ENCODE measurements around the gene ZNF853. TPM values are rescaled to one million over a fixed set of nuclear protein-coding genes. Genes with fewer than 3 reads are reported as not detected.
"Not testable (repeated sequence)": the region's sequence is repeated elsewhere in the genome, so short reads cannot be mapped to it uniquely, and the experiment has no call there.

Gene ZNF853
- total RNA-seq, 1 experiment from 2014 or later = 1.4 TPM

- H3K9me3 ChIP-seq (ENCODE audit: control insufficient read depth, insufficient read depth, low read depth, low read length) = no peaks in the 10 kb centered on the region
- CTCF ChIA-PET = no interaction called here
- intact Hi-C loops (cut with micrococcal nuclease; ENCODE audit: unreplicated experiment) = no loop called here
- H3K4me3 ChIP-seq (ENCODE audit: low read depth in 2 of 2, low read length in 2 of 2) = no peak overlapping the region
- in situ Hi-C loops (cut with HindIII; ENCODE audit: low pct_unique_long_range_greater_than_20kb, low sequenced_read_pairs) = loop anchor here (5.0 kb wide), 1 partner anchor 58 kb away; no protein-coding TSS in a partner anchor
- TF ChIP-seq TCF7L2 (IDR thresholded peaks at IDR 0.05; ENCODE audit: low read depth, low read length) (no peak), REST (IDR thresholded peaks at IDR 0.05; ENCODE audit: insufficient read depth in 1 of 2, low read depth in 2 of 2, low read length in 1 of 2) (no peak), SIN3A (IDR thresholded peaks at IDR 0.05; ENCODE audit: borderline replicate concordance, insufficient read depth, low read depth, low read length) (no peak), POLR2AphosphoS5 (IDR thresholded peaks at IDR 0.05; ENCODE audit: low read depth, low read length) (no peak)
- TF ChIP-seq, protein P1, sequence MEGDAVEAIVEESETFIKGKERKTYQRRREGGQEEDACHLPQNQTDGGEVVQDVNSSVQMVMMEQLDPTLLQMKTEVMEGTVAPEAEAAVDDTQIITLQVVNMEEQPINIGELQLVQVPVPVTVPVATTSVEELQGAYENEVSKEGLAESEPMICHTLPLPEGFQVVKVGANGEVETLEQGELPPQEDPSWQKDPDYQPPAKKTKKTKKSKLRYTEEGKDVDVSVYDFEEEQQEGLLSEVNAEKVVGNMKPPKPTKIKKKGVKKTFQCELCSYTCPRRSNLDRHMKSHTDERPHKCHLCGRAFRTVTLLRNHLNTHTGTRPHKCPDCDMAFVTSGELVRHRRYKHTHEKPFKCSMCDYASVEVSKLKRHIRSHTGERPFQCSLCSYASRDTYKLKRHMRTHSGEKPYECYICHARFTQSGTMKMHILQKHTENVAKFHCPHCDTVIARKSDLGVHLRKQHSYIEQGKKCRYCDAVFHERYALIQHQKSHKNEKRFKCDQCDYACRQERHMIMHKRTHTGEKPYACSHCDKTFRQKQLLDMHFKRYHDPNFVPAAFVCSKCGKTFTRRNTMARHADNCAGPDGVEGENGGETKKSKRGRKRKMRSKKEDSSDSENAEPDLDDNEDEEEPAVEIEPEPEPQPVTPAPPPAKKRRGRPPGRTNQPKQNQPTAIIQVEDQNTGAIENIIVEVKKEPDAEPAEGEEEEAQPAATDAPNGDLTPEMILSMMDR (IDR thresholded peaks at IDR 0.05) = no peak
- peaks cover 15% of the 10 kb centered on the region for H3K4me1 ChIP-seq (ENCODE audit: control insufficient read depth, insufficient read depth, low read length)
- POLR2A ChIA-PET = interaction anchor here (0.6 kb wide), 1 partner anchor 1493 kb away, joined by 5 read pairs; no protein-coding TSS in a partner anchor
- no peaks in the 10 kb centered on the region for H3K27me3 ChIP-seq (ENCODE audit: control insufficient read depth, insufficient read depth, low read length)
- no peak overlapping the region for H3K27ac ChIP-seq (ENCODE audit: low read length)
- no TSS peak for BruUV-seq (replicated peaks)
- DNase-seq (ENCODE audit: low read depth, low spot score) = no peak
- ATAC-seq = no peak
- H3K36me3 ChIP-seq (ENCODE audit: control insufficient read depth, insufficient read depth, low read length) = no peaks in the 10 kb centered on the region
Measured at GRCh38 chr7:6634021-6634420, 18.6 kb downstream of the ZNF853 start.

- in situ Hi-C loops (cut with HindIII; ENCODE audit: low pct_unique_long_range_greater_than_20kb, low sequenced_read_pairs) = loop anchor here (5.0 kb wide), 1 partner anchor 57 kb away; no protein-coding TSS in a partner anchor
- DNase-seq (ENCODE audit: low read depth, low spot score); ATAC-seq; H3K36me3 ChIP-seq (ENCODE audit: control insufficient read depth, insufficient read depth, low read length); CTCF ChIA-PET; BruUV-seq (replicated peaks); H3K27me3 ChIP-seq (ENCODE audit: control insufficient read depth, insufficient read depth, low read length); H3K9me3 ChIP-seq (ENCODE audit: control insufficient read depth, insufficient read depth, low read depth, low read length); H3K27ac ChIP-seq (ENCODE audit: low read length); POLR2A ChIA-PET; H3K4me3 ChIP-seq (ENCODE audit: low read depth in 2 of 2, low read length in 2 of 2); intact Hi-C loops (cut with micrococcal nuclease; ENCODE audit: unreplicated experiment): not testable (repeated sequence)
- peaks cover 15% of the 10 kb centered on the region for H3K4me1 ChIP-seq (ENCODE audit: control insufficient read depth, insufficient read depth, low read length)
Measured at GRCh38 chr7:6634971-6635370, 19.6 kb downstream of the ZNF853 start.

DNA sequence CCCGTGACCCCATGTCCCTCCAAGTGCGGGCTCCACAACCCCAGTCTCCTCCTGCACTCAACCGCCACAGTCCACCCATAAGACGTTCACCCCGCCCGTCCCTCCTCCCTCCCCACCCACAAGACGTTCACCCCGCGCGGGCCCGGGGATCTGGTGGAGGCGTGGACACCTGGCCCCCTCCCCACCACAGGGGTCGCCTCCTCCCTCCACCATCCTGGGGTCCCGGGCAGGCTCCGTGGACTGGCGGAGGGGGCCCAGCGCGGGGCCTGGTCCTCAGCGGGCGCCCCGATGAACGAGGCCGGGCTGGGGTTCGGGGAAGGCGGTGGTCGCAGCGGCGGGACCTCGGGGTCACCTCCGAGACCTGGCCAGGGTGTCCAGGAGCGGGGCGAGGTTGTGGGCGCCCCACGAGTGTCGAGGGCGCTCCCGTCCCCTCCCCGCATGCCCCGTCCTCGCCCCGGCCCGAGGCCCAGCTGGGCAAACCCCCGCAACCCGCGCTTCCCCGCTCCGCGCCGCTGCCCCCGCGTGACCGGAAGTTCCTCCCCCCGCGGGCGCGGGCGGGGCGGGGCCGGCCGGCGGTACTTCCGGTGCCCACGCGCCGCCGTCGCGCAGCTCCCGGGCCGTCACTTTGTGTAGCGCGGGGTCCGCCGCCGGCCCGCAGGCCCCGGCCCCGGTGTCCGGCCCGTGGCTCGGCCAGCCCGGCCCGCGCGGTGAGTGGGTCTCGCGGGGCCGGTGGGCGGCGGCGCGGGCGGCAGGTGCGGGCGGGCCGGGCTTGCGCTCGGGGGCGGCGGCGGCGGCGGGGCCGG lies 21.5 kb downstream of the ZNF853 start, which contains the start of gene ZNF316:
Gene ZNF316 (plus strand): TSS at position 578 of the 803 bp plus-strand sequence. CDS start 5,092 bp downstream, outside the sequence.
- DNase-seq (ENCODE audit: low read depth, low spot score) (no peak), ATAC-seq (peak; percentile 84)
- H3K36me3 ChIP-seq (ENCODE audit: control insufficient read depth, insufficient read depth, low read length) = peaks cover 4% of the 10 kb centered on the region; the same call in 1 of the 2 replicates
- peak within 1 kb of the TSS; percentile 77 to 78 for H3K4me3 ChIP-seq (ENCODE audit: low read depth in 2 of 2, low read length in 2 of 2)
- no peaks in the 10 kb centered on the region for H3K27me3 ChIP-seq (ENCODE audit: control insufficient read depth, insufficient read depth, low read length)
- ChIA-PET CTCF (interaction anchor here (0.6 kb wide), 1 partner anchor 89 kb away, joined by 3 read pairs; no protein-coding TSS in a partner anchor), POLR2A (no interaction called here)
- H3K4me1 ChIP-seq (ENCODE audit: control insufficient read depth, insufficient read depth, low read length) = peaks cover 15% of the 10 kb centered on the region
- no peak for TF ChIP-seq REST (IDR thresholded peaks at IDR 0.05; ENCODE audit: insufficient read depth in 1 of 2, low read depth in 2 of 2, low read length in 1 of 2)
- no peak for TF ChIP-seq TCF7L2 (IDR thresholded peaks at IDR 0.05; ENCODE audit: low read depth, low read length)
- TF ChIP-seq, protein P1 (IDR thresholded peaks at IDR 0.05) = no peak
- peak; percentile 76 for TF ChIP-seq POLR2AphosphoS5 (IDR thresholded peaks at IDR 0.05; ENCODE audit: low read depth, low read length)
- no peak; the same call in 1 of the 2 replicates for TF ChIP-seq SIN3A (IDR thresholded peaks at IDR 0.05; ENCODE audit: borderline replicate concordance, insufficient read depth, low read depth, low read length)
- BruUV-seq (replicated peaks) = TSS peak; percentile 91
- in situ Hi-C loops (cut with HindIII; ENCODE audit: low pct_unique_long_range_greater_than_20kb, low sequenced_read_pairs) (no loop called here), intact Hi-C loops (cut with micrococcal nuclease; ENCODE audit: unreplicated experiment) (no loop called here)
- no peaks in the 10 kb centered on the region for H3K9me3 ChIP-seq (ENCODE audit: control insufficient read depth, insufficient read depth, low read depth, low read length)
- H3K27ac ChIP-seq (ENCODE audit: low read length) = peak within 1 kb of the TSS; percentile 84
